ENCODE measurements around the gene APLN. TPM values are rescaled to one million over a fixed set of nuclear protein-coding genes. Genes with fewer than 3 reads are reported as not detected.

The APLN gene
- total and polyA plus RNA-seq, 2 of the 13 experiments (the other 11 are each of a cell fraction or from before 2014, with no cell fraction given) = 0.02 to 0.17 TPM

GRCh38 chrX:129599996-129600395, 54.8 kb downstream of the APLN start:
- no TSS peak for BruUV-seq (replicated peaks)
- in situ Hi-C loops (cut with HindIII; ENCODE audit: extremely low pct_ligation_motif_present, low pct_unique_long_range_greater_than_20kb) = loop anchor here (25.0 kb wide), 1 partner anchor 462 kb away; no protein-coding TSS in a partner anchor
- Histone ChIP-seq H3K4me2 (ENCODE audit: low read depth, low read length) (no peak overlapping the region), H3K27ac (ENCODE audit: extremely low read length, insufficient read depth, low read length) (no peak overlapping the region), H4K20me1 (ENCODE audit: insufficient read depth, low read length) (no peaks in the 10 kb centered on the region), H3K36me3 (replicated peaks in 1 of 2; ENCODE audit: control insufficient read depth in 1 of 2, insufficient read depth in 2 of 2, low read length in 2 of 2) (no peaks in the 10 kb centered on the region), H2AFZ (ENCODE audit: low read length) (no peak overlapping the region), H3K27me3 (ENCODE audit: control insufficient read depth in 1 of 2, insufficient read depth in 2 of 2, low read length in 2 of 2) (no peaks in the 10 kb centered on the region), H3K9ac (ENCODE audit: insufficient read depth, low read depth, low read length) (no peak overlapping the region), H3K4me3 (replicated peaks in 1 of 3; ENCODE audit: insufficient read depth in 1 of 3, low read depth in 2 of 3, low read length in 3 of 3) (no peak overlapping the region), H3K79me2 (ENCODE audit: insufficient read depth, low read length) (no peaks in the 10 kb centered on the region), H3K9me3 (ENCODE audit: low read length) (no peaks in the 10 kb centered on the region), H3K4me1 (ENCODE audit: insufficient read depth, low read length) (0 out of 2 replicates have a peak, but pooled peaks cover 8% of the 10 kb centered on the region)
- FAIRE-seq = no peak
- TF ChIP-seq TSC22D2 (CRISPR knock-in tag; IDR thresholded peaks at IDR 0.05; ENCODE audit: borderline replicate concordance) (no peak), EEA1 (CRISPR knock-in tag; IDR thresholded peaks at IDR 0.05; ENCODE audit: borderline replicate concordance) (no peak), RFX5 (IDR thresholded peaks at IDR 0.05; ENCODE audit: low read depth, low read length) (no peak), ZNF572 (CRISPR knock-in tag; IDR thresholded peaks at IDR 0.05) (no peak), MXI1 (IDR thresholded peaks at IDR 0.05; ENCODE audit: borderline replicate concordance, low read depth, low read length) (no peak)
- TF ChIP-seq, protein P1, sequence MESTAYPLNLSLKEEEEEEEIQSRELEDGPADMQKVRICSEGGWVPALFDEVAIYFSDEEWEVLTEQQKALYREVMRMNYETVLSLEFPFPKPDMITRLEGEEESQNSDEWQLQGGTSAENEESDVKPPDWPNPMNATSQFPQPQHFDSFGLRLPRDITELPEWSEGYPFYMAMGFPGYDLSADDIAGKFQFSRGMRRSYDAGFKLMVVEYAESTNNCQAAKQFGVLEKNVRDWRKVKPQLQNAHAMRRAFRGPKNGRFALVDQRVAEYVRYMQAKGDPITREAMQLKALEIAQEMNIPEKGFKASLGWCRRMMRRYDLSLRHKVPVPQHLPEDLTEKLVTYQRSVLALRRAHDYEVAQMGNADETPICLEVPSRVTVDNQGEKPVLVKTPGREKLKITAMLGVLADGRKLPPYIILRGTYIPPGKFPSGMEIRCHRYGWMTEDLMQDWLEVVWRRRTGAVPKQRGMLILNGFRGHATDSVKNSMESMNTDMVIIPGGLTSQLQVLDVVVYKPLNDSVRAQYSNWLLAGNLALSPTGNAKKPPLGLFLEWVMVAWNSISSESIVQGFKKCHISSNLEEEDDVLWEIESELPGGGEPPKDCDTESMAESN (CRISPR knock-in tag; conservative IDR thresholded peaks at IDR 0.05) = no peak
- WGBS (ENCODE audit: low lambda C conversion rate) = 97% methylated on average over 5 of the region's 5 CpGs
- ATAC-seq = no peak
- intact Hi-C loops (cut with micrococcal nuclease; ENCODE audit: unreplicated experiment) = no loop called here
- POLR2A ChIA-PET = no interaction called here
- no peak for DNase-seq (ENCODE audit: low spot score)
- CTCF ChIA-PET (ENCODE audit: low intra/inter-chr PET ratio, low total read pairs) = no interaction called here

DNA sequence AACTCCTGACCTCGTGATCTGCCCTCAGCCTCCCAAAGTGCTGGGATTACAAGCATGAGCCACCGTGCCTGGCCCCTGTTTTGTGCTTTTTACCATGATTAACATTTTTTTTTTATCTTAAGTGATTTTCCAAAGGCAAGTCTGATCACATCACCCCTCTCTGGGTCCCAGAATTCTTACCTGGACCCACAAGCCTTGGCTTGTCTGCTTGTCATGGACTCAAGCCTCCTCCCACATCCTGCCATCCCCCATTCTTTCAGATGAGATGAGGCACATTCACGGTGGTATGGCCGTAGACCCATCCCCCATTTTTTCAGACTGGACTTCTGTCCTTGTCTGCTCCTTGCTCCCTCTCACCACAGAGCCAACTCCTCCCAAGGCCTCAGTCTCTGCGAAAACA, 55.3 kb downstream of the APLN start:
- in situ Hi-C loops (cut with HindIII; ENCODE audit: extremely low pct_ligation_motif_present, low pct_unique_long_range_greater_than_20kb) (no loop called here), intact Hi-C loops (cut with micrococcal nuclease; ENCODE audit: unreplicated experiment) (no loop called here)
- TF ChIP-seq, protein P2, sequence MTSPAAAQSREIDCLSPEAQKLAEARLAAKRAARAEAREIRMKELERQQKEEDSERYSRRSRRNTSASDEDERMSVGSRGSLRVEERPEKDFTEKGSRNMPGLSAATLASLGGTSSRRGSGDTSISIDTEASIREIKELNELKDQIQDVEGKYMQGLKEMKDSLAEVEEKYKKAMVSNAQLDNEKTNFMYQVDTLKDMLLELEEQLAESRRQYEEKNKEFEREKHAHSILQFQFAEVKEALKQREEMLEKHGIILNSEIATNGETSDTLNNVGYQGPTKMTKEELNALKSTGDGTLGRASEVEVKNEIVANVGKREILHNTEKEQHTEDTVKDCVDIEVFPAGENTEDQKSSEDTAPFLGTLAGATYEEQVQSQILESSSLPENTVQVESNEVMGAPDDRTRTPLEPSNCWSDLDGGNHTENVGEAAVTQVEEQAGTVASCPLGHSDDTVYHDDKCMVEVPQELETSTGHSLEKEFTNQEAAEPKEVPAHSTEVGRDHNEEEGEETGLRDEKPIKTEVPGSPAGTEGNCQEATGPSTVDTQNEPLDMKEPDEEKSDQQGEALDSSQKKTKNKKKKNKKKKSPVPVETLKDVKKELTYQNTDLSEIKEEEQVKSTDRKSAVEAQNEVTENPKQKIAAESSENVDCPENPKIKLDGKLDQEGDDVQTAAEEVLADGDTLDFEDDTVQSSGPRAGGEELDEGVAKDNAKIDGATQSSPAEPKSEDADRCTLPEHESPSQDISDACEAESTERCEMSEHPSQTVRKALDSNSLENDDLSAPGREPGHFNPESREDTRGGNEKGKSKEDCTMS (CRISPR knock-in tag; conservative IDR thresholded peaks at IDR 0.05) = no peak
- TF ChIP-seq HIC2 (CRISPR knock-in tag; IDR thresholded peaks at IDR 0.05; ENCODE audit: low read depth) (no peak), ZNF737 (CRISPR knock-in tag; IDR thresholded peaks at IDR 0.05; ENCODE audit: borderline replicate concordance) (no peak), ZNF441 (CRISPR knock-in tag; IDR thresholded peaks at IDR 0.05; ENCODE audit: borderline replicate concordance) (no peak), ZNF556 (CRISPR knock-in tag; IDR thresholded peaks at IDR 0.05; ENCODE audit: borderline replicate concordance) (no peak), KLF12 (CRISPR knock-in tag; IDR thresholded peaks at IDR 0.05; ENCODE audit: borderline replicate concordance) (no peak), FOXK1 (CRISPR knock-in tag; IDR thresholded peaks at IDR 0.05; ENCODE audit: borderline replicate concordance, low read depth) (no peak)

More for the DNA sequence above, 55.3 kb downstream of the APLN start:
- POLR2A ChIA-PET = no interaction called here
- Histone ChIP-seq H3K79me2 (ENCODE audit: insufficient read depth, low read length) (no peaks in the 10 kb centered on the region), H2AFZ (ENCODE audit: low read length) (no peak overlapping the region), H3K4me1 (ENCODE audit: insufficient read depth, low read length) (0 out of 2 replicates have a peak, but pooled peaks cover 6% of the 10 kb centered on the region), H3K4me3 (replicated peaks in 1 of 3; ENCODE audit: insufficient read depth in 1 of 3, low read depth in 2 of 3, low read length in 3 of 3) (no peak overlapping the region), H3K9ac (ENCODE audit: insufficient read depth, low read depth, low read length) (no peak overlapping the region), H3K36me3 (replicated peaks in 1 of 2; ENCODE audit: control insufficient read depth in 1 of 2, insufficient read depth in 2 of 2, low read length in 2 of 2) (no peaks in the 10 kb centered on the region), H3K27ac (ENCODE audit: extremely low read length, insufficient read depth, low read length) (no peak overlapping the region), H3K9me3 (ENCODE audit: low read length) (no peaks in the 10 kb centered on the region), H4K20me1 (ENCODE audit: insufficient read depth, low read length) (no peaks in the 10 kb centered on the region), H3K27me3 (ENCODE audit: control insufficient read depth in 1 of 2, insufficient read depth in 2 of 2, low read length in 2 of 2) (no peaks in the 10 kb centered on the region), H3K4me2 (ENCODE audit: low read depth, low read length) (no peak overlapping the region)
- ATAC-seq = no peak
- CTCF ChIA-PET (ENCODE audit: low intra/inter-chr PET ratio, low total read pairs) = no interaction called here
- BruUV-seq (replicated peaks) = no TSS peak
- 83% methylated on average over 5 of the region's 5 CpGs for WGBS (ENCODE audit: low lambda C conversion rate)
- DNase-seq (ENCODE audit: low spot score) = no peak
- no peak for FAIRE-seq
